SK-N-MC (cell line): ENCODE data around the gene SEPTIN3.

Experiments used
- EZH2 ChIP-seq: fragments of 200-600 bp; sonication (generic); IDR thresholded peaks from one replicate; pipeline ENCODE4 v1.6.1; 2017; ENCODE audit warnings: antibody characterized with exemption
- FOXP2 ChIP-seq: optimal IDR thresholded peaks from 2 replicates; pipeline ENCODE3; 2011; ENCODE audit warnings: mild to moderate bottlenecking, moderate library complexity; ENCODE audit not compliant: insufficient read depth; ENCODE audit errors: extremely low read length, control extremely low read depth
- POLR2AphosphoS5 ChIP-seq: IDR thresholded peaks from 2 replicates; pipeline ENCODE4 v1.6.1; 2012; ENCODE audit warnings: mild to moderate bottlenecking, low read depth, low read length, borderline replicate concordance

- TF ChIP-seq EZH2 (no peak), POLR2AphosphoS5 (no peak), FOXP2 (no peak)
These were observed 46.2 kb upstream of the SEPTIN3 start for GRCh38 chr22:41922940-41923594.
